Right lobe of liver (tissue), 6 donors: ENCODE results near the gene CPSF3. TPM values are rescaled to one million over a fixed set of nuclear protein-coding genes. Genes with fewer than 3 reads are reported as not detected.
A peak's percentile ranks its signal among the peaks of the same experiment; 100 is the strongest.

Experiments
- ATAC-seq, 4 donors: fragments of 200-7000 bp; cut with Tn5 transposase; one replicate each; pipeline ENCODE4 v1.9.1; 2020; ENCODE audit warnings: mild to moderate bottlenecking in 4 of 4, moderate library complexity in 4 of 4
- DNase-seq, 3 donors: peaks; one replicate each; pipeline ENCODE4 v3.0.0-alpha.2; 2020
- H3K27ac ChIP-seq, 3 donors: fragments of 200-600 bp; one replicate each; pipeline ENCODE4 v1.8.0; 2022
- H3K27me3 ChIP-seq, 2 donors: fragments of 200-600 bp; one replicate each; pipeline ENCODE4 v1.8.0; 2022
- H3K36me3 ChIP-seq, 4 donors: fragments of 200-600 bp; sonication (generic) in 1 of 4; one replicate each; pipeline versions ENCODE4 v1.5.1 to v1.8.0; 2017 to 2022; ENCODE audit warnings: control low read depth in 1 of 4
- H3K4me1 ChIP-seq, 4 donors: fragments of 200-600 bp; sonication (generic) in 1 of 4; one replicate each; pipeline versions ENCODE4 v1.5.1 to v1.8.0; 2017 to 2022; ENCODE audit warnings: control low read depth in 1 of 4
- H3K4me3 ChIP-seq, 3 donors: fragments of 200-600 bp; one replicate each; pipeline ENCODE4 v1.8.0; 2022
- H3K9me3 ChIP-seq, 4 donors: fragments of 200-600 bp; sonication (generic) in 1 of 4; one replicate each; pipeline versions ENCODE4 v1.5.1 to v1.8.0; 2017 to 2022; ENCODE audit warnings: control low read depth in 1 of 4
- POLR2A ChIP-seq: fragments of 450-650 bp; IDR thresholded peaks from one replicate; pipeline ENCODE4 v1.6.1; 2017; ENCODE audit warnings: antibody characterized with exemption, mild to moderate bottlenecking
- WGBS: methylation state at CpG from one replicate; pipeline ENCODE4 v1.1.6; 2018; ENCODE audit warnings: low coverage, low lambda C conversion rate; ENCODE audit not compliant: insufficient coverage; ENCODE audit errors: missing lambda C conversion rate; 5-methylcytosine and 5-hydroxymethylcytosine counted together
- intact Hi-C, 2 donors: fragments of 100-400 bp; cut with DNase I; formaldehyde crosslinking; loops; one replicate each; pipeline versions ENCODE4 v1.11.2 to v1.14.1; 2022
- total RNA-seq, 6 experiments: library from RNA; depleted of rRNA in 2 of 6; stranded (reverse); fragments of >200 nt in 2 of 6; fragmentation: NEBNext Ultra II Directional in 3 of 6; extraction: Animal tissue kit (Norgen Biotek cat#: 25700) in 3 of 6; gene quantifications; one replicate each; pipeline versions ENCODE4 v1.1.0 to v1.2.4, GENCODE V29; 2016 to 2023
- TF ChIP-seq, protein P1 (sequence below), 4 donors: fragments of 200-600 bp in 3 of 4; fragments of 450-650 bp in 1 of 4; IDR thresholded peaks; one replicate each; pipeline versions ENCODE4 v1.5.1 to v1.8.0; 2016 to 2022; ENCODE audit warnings: antibody characterized with exemption in 4 of 4, mild to moderate bottlenecking in 2 of 4
- donor health status: DM: no; HTN: yes; CAD: no.
- donor health status: DM: no; HTN: no; CAD: no.
- donor health status: DM: no; HTN: no; CAD: no.
- donor health status: DM: no; HTN: yes; CAD: no.
- donor health status: DM: no; HTN: yes; CAD: no.

Gene CPSF3
- total RNA-seq, 6 experiments from 2014 or later: 10.6 to 21.2 (median 11.7) TPM

DNA sequence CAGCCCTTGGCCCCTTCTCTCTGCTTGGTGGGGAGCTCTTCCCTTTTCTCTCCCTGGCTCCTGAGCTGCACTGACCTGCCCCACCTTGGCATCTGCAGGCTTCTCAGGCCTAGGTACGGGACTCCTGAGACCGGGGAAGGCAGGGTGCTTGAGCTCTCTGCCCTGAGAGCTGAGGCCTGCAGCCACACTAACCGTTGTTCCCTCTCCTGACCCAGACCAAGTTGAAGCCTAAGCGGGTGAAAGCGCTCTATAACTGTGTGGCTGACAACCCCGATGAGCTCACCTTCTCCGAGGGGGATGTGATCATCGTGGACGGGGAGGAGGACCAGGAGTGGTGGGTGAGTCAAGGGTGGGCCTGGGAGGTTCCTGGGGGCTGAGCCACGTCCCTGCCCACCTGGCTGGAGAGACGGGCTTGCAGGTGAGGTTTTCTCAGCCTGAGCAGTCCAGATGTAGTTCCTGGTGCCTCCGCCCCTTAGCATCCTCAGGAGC lies 22.4 kb upstream of the CPSF3 start:
- Histone ChIP-seq H3K27me3 (no peaks in the 10 kb centered on the region), H3K4me3 (no peak overlapping the region), H3K9me3 (no peaks in the 10 kb centered on the region), H3K36me3 (no peaks in the 10 kb centered on the region), H3K27ac (no peak overlapping the region), H3K4me1 (no peaks in the 10 kb centered on the region)
- DNase-seq (no peak), ATAC-seq (peak in 1 of 4 donors; percentile 32)
- intact Hi-C loops: no loop called here
- no CpG with 5 or more reads among the region's 12 CpGs for WGBS
- TF ChIP-seq, protein P1, sequence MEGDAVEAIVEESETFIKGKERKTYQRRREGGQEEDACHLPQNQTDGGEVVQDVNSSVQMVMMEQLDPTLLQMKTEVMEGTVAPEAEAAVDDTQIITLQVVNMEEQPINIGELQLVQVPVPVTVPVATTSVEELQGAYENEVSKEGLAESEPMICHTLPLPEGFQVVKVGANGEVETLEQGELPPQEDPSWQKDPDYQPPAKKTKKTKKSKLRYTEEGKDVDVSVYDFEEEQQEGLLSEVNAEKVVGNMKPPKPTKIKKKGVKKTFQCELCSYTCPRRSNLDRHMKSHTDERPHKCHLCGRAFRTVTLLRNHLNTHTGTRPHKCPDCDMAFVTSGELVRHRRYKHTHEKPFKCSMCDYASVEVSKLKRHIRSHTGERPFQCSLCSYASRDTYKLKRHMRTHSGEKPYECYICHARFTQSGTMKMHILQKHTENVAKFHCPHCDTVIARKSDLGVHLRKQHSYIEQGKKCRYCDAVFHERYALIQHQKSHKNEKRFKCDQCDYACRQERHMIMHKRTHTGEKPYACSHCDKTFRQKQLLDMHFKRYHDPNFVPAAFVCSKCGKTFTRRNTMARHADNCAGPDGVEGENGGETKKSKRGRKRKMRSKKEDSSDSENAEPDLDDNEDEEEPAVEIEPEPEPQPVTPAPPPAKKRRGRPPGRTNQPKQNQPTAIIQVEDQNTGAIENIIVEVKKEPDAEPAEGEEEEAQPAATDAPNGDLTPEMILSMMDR (IDR thresholded peaks at IDR 0.05): no peak
- TF ChIP-seq POLR2A: no peak

DNA sequence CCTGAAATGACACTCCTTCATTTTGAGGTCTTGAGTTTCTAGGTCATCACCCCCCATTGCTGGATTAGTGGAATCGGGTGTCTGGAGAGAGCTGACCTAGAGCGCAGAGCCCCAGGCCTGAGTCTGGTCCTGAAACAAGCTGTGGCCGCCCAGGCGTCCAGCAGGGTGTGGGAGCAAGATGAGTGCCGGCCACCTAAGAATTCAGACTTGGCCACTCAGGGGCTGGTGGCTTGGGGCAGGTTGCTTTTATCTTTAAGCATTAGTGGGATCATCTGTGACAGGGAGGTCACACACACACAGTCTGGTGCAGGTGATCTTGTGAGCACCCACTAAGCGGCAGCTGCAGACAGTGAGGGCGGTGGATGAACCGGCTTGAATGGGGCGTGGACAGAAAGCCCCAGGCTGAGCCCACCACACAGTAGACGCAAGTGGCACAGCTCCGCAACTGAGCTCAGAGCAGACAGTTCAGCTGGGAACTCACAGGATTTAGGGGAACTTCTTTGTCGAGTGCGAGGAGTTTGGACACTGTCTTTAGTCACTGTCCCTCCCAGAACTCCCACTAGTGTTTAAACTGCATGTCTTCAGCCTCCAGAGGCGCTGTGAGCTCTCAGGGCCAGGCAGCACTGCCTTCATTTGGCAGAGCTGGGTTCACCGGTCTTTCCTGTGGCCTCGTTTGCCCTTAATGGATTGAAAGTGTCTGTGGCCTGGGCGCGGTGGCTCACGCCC lies 21.6 kb upstream of the CPSF3 start:
- WGBS: 91% methylated on average over 8 of the region's 19 CpGs
- ATAC-seq (peak in 1 of 4 donors; percentile 18), DNase-seq (no peak)
- Histone ChIP-seq H3K36me3 (no peaks in the 10 kb centered on the region), H3K9me3 (no peaks in the 10 kb centered on the region), H3K27me3 (no peaks in the 10 kb centered on the region), H3K4me1 (no peaks in the 10 kb centered on the region), H3K27ac (no peak overlapping the region), H3K4me3 (no peak overlapping the region)
- intact Hi-C loops: no loop called here
- no peak for TF ChIP-seq POLR2A
- TF ChIP-seq, protein P1 (IDR thresholded peaks at IDR 0.05): no peak

DNA sequence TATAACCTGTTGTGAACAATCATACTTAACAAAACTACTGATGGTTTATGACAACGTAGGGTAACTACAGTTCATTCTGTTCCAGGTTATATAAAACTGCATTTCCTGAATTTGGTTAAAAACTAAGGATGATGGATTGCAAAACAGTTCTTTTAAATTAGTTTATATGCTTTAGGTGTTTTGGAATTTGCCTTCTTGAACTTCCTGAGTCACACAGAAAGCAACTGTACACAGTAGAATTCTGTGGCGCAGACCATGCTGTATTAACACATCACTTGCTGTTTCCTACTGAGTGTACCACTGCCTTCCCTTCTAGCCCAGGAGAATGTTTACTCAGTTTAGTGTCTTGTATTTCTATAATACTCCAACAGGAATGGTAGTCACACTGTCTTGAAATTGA lies 19.5 kb upstream of the CPSF3 start:
- peaks cover 0 to 3% (median 0%) of the 10 kb centered on the region in 4 donors for H3K36me3 ChIP-seq
- 60% methylated on average over 1 of the region's 2 CpGs for WGBS

DNA sequence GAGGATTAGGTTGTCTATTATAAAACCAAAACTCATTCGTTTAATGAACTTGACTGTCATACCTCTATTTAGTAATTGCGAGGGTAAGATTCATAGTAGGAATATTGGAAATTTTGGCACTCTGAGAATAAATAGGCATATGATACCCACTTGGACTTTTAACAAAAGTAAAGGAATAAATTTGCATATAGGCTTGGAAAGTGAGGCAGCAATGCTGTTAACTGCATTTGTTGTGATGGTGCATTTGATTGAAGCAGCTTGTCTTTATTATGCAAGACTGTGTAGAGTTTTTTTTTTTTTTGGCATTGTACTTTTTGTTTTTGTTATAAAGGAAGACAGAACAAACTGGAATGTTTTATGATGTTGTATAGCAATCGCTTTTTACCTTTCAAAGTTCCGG lies 19.0 kb upstream of the CPSF3 start:
- Histone ChIP-seq H3K4me3 (no peak overlapping the region), H3K36me3 (peaks cover 0 to 3% (median 0%) of the 10 kb centered on the region in 4 donors), H3K27me3 (no peaks in the 10 kb centered on the region), H3K9me3 (no peaks in the 10 kb centered on the region), H3K4me1 (no peaks in the 10 kb centered on the region), H3K27ac (no peak overlapping the region)
- TF ChIP-seq POLR2A: no peak
- TF ChIP-seq, protein P1 (IDR thresholded peaks at IDR 0.05): no peak
- DNase-seq: no peak
- ATAC-seq: no peak
- intact Hi-C loops: no loop called here
- 92% methylated on average over 4 of the region's 4 CpGs for WGBS

More for the DNA sequence above, 19.5 kb upstream of the CPSF3 start:
- ATAC-seq (no peak), DNase-seq (no peak)
- intact Hi-C loops: no loop called here
- TF ChIP-seq POLR2A: no peak
- TF ChIP-seq, protein P1 (IDR thresholded peaks at IDR 0.05): no peak
- H3K4me3 ChIP-seq: no peak overlapping the region
- H3K9me3 ChIP-seq: no peaks in the 10 kb centered on the region
- no peak overlapping the region for H3K27ac ChIP-seq
- no peaks in the 10 kb centered on the region for H3K27me3 ChIP-seq
- no peaks in the 10 kb centered on the region for H3K4me1 ChIP-seq
